Mucosa of descending colon (tissue), 3 donors: ENCODE results near the gene TMEM219. TPM values are rescaled to one million over a fixed set of nuclear protein-coding genes. Genes with fewer than 3 reads are reported as not detected.

ENCODE experiments used
- ATAC-seq: fragments of 200-7000 bp; cut with Tn5 transposase; one replicate; pipeline ENCODE4 v1.9.1; 2020; ENCODE audit warnings: mild to moderate bottlenecking, moderate library complexity
- DNase-seq, 3 donors: peaks; one replicate each; pipeline ENCODE4 v3.0.0-alpha.2; 2020
- H3K36me3 ChIP-seq: fragments of 200-600 bp; one replicate; pipeline ENCODE4 v1.8.0; 2021; ENCODE audit warnings: low read depth, mild to moderate bottlenecking
- H3K4me1 ChIP-seq: fragments of 200-600 bp; one replicate; pipeline ENCODE4 v1.8.0; 2021; ENCODE audit warnings: low read depth, mild to moderate bottlenecking
- H3K4me3 ChIP-seq: fragments of 200-600 bp; one replicate; pipeline ENCODE4 v1.8.0; 2021; ENCODE audit warnings: mild to moderate bottlenecking
- H3K9me3 ChIP-seq: fragments of 200-600 bp; one replicate; pipeline ENCODE4 v1.8.0; 2021; ENCODE audit warnings: mild to moderate bottlenecking
- intact Hi-C, 2 donors: fragments of 100-400 bp; cut with DNase I in 1 of 2; cut with micrococcal nuclease in 1 of 2; formaldehyde crosslinking; loops; one replicate each; pipeline versions ENCODE4 v1.11.0 to v1.11.1; 2022; cut with DNase I, micrococcal nuclease
- total RNA-seq, 3 donors: library from RNA; stranded (reverse); fragmentation: NEBNext Ultra II Directional in 2 of 3; extraction: Animal tissue kit (Norgen Biotek cat#: 25700) in 2 of 3; gene quantifications; one replicate each; pipeline versions ENCODE4 v1.2.1 to v1.2.4, GENCODE V29; 2021 to 2023
- TF ChIP-seq, protein P1 (sequence below): fragments of 200-600 bp; IDR thresholded peaks from one replicate; pipeline ENCODE4 v1.8.0; 2022; ENCODE audit warnings: antibody characterized with exemption, mild to moderate bottlenecking
- donor health status: DM: no; HTN: no; CAD: no; lungs with moderate emphysema.
- donor health status: DM: no; HTN: no; CAD: no.
- donor health status: DM: no; HTN: yes; CAD: no.

TMEM219 gene
- total RNA-seq, 3 donors from 2014 or later, result 116 to 209 (median 130) TPM

GRCh38 chr16:29990034-29990433 is 28.2 kb downstream of the TMEM219 start:
- Histone ChIP-seq H3K36me3 (peaks cover 12% of the 10 kb centered on the region), H3K4me3 (no peak overlapping the region), H3K4me1 (peaks cover 13% of the 10 kb centered on the region), H3K9me3 (no peaks in the 10 kb centered on the region)
- TF ChIP-seq, protein P1, sequence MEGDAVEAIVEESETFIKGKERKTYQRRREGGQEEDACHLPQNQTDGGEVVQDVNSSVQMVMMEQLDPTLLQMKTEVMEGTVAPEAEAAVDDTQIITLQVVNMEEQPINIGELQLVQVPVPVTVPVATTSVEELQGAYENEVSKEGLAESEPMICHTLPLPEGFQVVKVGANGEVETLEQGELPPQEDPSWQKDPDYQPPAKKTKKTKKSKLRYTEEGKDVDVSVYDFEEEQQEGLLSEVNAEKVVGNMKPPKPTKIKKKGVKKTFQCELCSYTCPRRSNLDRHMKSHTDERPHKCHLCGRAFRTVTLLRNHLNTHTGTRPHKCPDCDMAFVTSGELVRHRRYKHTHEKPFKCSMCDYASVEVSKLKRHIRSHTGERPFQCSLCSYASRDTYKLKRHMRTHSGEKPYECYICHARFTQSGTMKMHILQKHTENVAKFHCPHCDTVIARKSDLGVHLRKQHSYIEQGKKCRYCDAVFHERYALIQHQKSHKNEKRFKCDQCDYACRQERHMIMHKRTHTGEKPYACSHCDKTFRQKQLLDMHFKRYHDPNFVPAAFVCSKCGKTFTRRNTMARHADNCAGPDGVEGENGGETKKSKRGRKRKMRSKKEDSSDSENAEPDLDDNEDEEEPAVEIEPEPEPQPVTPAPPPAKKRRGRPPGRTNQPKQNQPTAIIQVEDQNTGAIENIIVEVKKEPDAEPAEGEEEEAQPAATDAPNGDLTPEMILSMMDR, result no peak
- intact Hi-C loops, result no loop called here
- ATAC-seq (peak; percentile 64), DNase-seq (peak in 2 of 3 donors; percentile 30 to 48)

DNA sequence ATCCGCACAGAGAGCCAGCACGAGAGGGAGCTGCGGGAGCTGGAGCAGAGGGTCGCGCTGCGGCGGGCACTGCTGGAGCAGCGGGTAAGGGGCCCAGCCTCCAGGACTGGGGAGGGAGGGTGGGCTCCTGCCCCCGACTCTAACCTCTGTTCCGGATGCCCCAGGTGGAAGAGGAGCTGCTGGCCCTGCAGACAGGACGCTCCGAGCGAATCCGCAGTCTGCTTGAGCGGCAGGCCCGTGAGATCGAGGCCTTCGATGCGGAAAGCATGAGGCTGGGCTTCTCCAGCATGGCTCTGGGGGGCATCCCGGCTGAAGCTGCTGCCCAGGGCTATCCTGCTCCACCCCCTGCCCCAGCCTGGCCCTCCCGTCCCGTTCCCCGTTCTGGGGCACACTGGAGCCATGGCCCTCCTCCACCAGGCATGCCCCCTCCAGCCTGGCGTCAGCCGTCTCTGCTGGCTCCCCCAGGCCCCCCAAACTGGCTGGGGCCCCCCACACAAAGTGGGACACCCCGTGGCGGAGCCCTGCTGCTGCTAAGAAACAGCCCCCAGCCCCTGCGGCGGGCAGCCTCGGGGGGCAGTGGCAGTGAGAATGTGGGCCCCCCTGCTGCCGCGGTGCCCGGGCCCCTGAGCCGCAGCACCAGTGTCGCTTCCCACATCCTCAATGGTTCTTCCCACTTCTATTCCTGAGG is 29.1 kb downstream of the TMEM219 start:
- DNase-seq (peak in 1 of 3 donors; percentile 29), ATAC-seq (no peak)
- Histone ChIP-seq H3K36me3 (peaks cover 5% of the 10 kb centered on the region), H3K9me3 (no peaks in the 10 kb centered on the region), H3K4me3 (no peak overlapping the region), H3K4me1 (peaks cover 13% of the 10 kb centered on the region)
- TF ChIP-seq, protein P1, result no peak
- intact Hi-C loops, result no loop called here

GRCh38 chr16:29991571-29991904 is 29.7 kb downstream of the TMEM219 start:
- no peak for ATAC-seq
- H3K4me3 ChIP-seq, result no peak overlapping the region
- no peaks in the 10 kb centered on the region for H3K9me3 ChIP-seq
- DNase-seq, result no peak
- H3K4me1 ChIP-seq, result peaks cover 14% of the 10 kb centered on the region
- intact Hi-C loops, result no loop called here
- TF ChIP-seq, protein P1, result no peak
- H3K36me3 ChIP-seq, result peaks cover under 1% of the 10 kb centered on the region

GRCh38 chr16:29992344-29992967 is 30.6 kb downstream of the TMEM219 start:
- intact Hi-C loops, result no loop called here
- H3K36me3 ChIP-seq, result no peaks in the 10 kb centered on the region
- no peak overlapping the region for H3K4me3 ChIP-seq
- ATAC-seq (no peak), DNase-seq (peak in 1 of 3 donors; percentile 22)
- H3K9me3 ChIP-seq, result no peaks in the 10 kb centered on the region
- peaks cover 20% of the 10 kb centered on the region for H3K4me1 ChIP-seq
- TF ChIP-seq, protein P1, result no peak

DNA sequence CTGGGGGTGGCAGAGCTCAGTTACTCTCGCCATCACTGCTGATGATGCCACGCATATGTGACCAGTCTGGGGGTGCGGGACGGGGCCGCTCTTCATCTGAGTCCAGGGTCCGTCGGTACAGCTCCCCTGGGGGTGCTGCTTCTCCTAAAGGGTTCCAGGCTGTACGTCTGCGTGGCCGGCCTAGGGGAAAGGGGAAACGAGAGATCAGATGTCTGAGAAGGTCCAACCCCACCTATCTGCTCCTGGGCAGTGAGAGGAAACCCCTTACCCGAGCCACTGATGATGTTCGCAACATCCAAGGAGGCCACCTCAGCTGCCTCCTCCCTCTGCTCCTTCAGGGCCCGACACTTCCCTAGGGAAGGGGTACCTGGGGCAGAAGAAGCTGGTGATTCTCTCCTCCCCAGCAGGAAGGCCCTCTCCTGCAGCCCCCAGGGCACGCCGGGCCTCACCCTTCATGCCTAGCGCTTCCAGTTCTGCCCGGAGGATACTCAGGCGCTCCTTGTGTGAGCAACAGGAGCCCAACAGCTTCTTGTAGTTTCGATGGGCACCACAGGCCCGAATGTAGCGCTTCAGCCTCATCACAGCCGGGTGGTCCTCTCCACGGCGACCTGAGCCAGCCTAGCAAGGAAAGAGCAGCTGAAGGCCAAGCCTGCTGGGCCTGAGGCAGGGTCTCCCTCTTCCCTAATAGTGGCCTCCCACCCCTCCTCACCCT is 31.5 kb downstream of the TMEM219 start:
- Histone ChIP-seq H3K4me1 (peaks cover 20% of the 10 kb centered on the region), H3K9me3 (no peaks in the 10 kb centered on the region), H3K36me3 (no peaks in the 10 kb centered on the region), H3K4me3 (no peak overlapping the region)
- ATAC-seq, result no peak
- TF ChIP-seq, protein P1, result no peak
- DNase-seq, result no peak
- intact Hi-C loops, result no loop called here
